LNCAP (cell line): ENCODE data around the gene ANKRD11.

Experiments used
- CTCF ChIP-seq: fragments of 450-650 bp; IDR thresholded peaks from 2 replicates; pipeline ENCODE4 v1.5.1; 2017; ENCODE audit warnings: mild to moderate bottlenecking

The ANKRD11 gene

GRCh38 chr16:89297156-89297874 lies 193.0 kb downstream of the ANKRD11 start:
- TF ChIP-seq CTCF = no peak

GRCh38 chr16:89295915-89296314 lies 194.4 kb downstream of the ANKRD11 start:
- TF ChIP-seq CTCF = no peak

GRCh38 chr16:89295071-89295900 lies 195.1 kb downstream of the ANKRD11 start:
- TF ChIP-seq CTCF = no peak

- no peak for TF ChIP-seq CTCF
Observed at GRCh38 chr16:89294486-89294885, 195.9 kb downstream of the ANKRD11 start.

- no peak for TF ChIP-seq CTCF
Observed at GRCh38 chr16:89293276-89294143, 196.9 kb downstream of the ANKRD11 start.

- no peak for TF ChIP-seq CTCF
Observed at GRCh38 chr16:89292443-89293078, 197.8 kb downstream of the ANKRD11 start.

- no peak for TF ChIP-seq CTCF
Observed at GRCh38 chr16:89291776-89292175, 198.6 kb downstream of the ANKRD11 start.
